Breast epithelium (tissue), 4 donors: ENCODE results near the gene CDH4. TPM values are rescaled to one million over a fixed set of nuclear protein-coding genes. Genes with fewer than 3 reads are reported as not detected.
A peak's percentile ranks its signal among the peaks of the same experiment; 100 is the strongest.

Experiments used
- DNase-seq, 2 donors: peaks; one replicate each; pipeline ENCODE4 v3.0.0-alpha.2; 2019; ENCODE audit warnings: low spot score in 2 of 2
- H3K27ac ChIP-seq, 2 donors: fragments of 200-600 bp; sonication (generic) in 1 of 2; one replicate each; pipeline ENCODE4 v1.5.1; 2016 to 2019; ENCODE audit warnings: mild to moderate bottlenecking in 1 of 2
- H3K27me3 ChIP-seq, 2 donors: fragments of 200-600 bp; sonication (generic) in 1 of 2; one replicate each; pipeline versions ENCODE4 v1.5.1 to v1.6.0; 2017 to 2019; ENCODE audit warnings: control low read depth in 1 of 2, mild to moderate bottlenecking in 1 of 2
- H3K36me3 ChIP-seq: fragments of 200-600 bp; one replicate; pipeline ENCODE4 v1.5.1; 2019
- H3K4me1 ChIP-seq, 2 donors: fragments of 200-600 bp; sonication (generic); one replicate each; pipeline ENCODE4 v1.5.1; 2016 to 2019; ENCODE audit warnings: control low read depth in 1 of 2
- H3K4me3 ChIP-seq, 3 donors: fragments of 200-600 bp; sonication (generic); 1 replicate in 2 of 3; 2 replicates in 1 of 3; pipeline ENCODE4 v1.5.1; 2016 to 2019; ENCODE audit warnings: mild to moderate bottlenecking in 3 of 3, moderate library complexity in 2 of 3
- H3K9me3 ChIP-seq, 2 donors: fragments of 200-600 bp; sonication (generic) in 1 of 2; one replicate each; pipeline ENCODE4 v1.5.1; 2016 to 2019; ENCODE audit warnings: control low read depth in 1 of 2
- CTCF ChIP-seq, 3 donors: fragments of 450-650 bp; IDR thresholded peaks; one replicate each; pipeline ENCODE4 v1.5.1; 2016 to 2017; ENCODE audit warnings: antibody characterized with exemption in 3 of 3, mild to moderate bottlenecking in 3 of 3, moderate library complexity in 3 of 3
- POLR2A ChIP-seq: fragments of 450-650 bp; IDR thresholded peaks from one replicate; pipeline ENCODE4 v1.6.1; 2016; ENCODE audit warnings: antibody characterized with exemption, mild to moderate bottlenecking, moderate library complexity
- POLR2AphosphoS5 ChIP-seq, 3 donors: sonication (generic); formaldehyde crosslinking; IDR thresholded peaks; one replicate each; pipeline ENCODE4 v1.6.1; 2017; ENCODE audit warnings: antibody characterized with exemption in 3 of 3
- intact Hi-C: fragments of 100-400 bp; cut with DNase I; formaldehyde crosslinking; loops from one replicate; pipeline ENCODE4 v1.15.1; 2023; ENCODE audit warnings: low total_unique reads
- total RNA-seq, 3 donors: library from RNA; depleted of rRNA; stranded (reverse); fragments of >200 nt; gene quantifications; one replicate each; pipeline ENCODE4 v1.1.0, GENCODE V29; 2016

The CDH4 gene
- total RNA-seq, 3 donors from 2014 or later: under 0.01 TPM; not detected in 2

GRCh38 chr20:61948586-61949362 is 696.7 kb downstream of the CDH4 start:
- H3K27me3 ChIP-seq: peaks cover 0 to 20% of the 10 kb centered on the region in 2 donors
- H3K27ac ChIP-seq: no peak overlapping the region
- no peaks in the 10 kb centered on the region for H3K9me3 ChIP-seq
- peak in 1 of 2 donors; percentile 22 for DNase-seq
- no peaks in the 10 kb centered on the region for H3K36me3 ChIP-seq
- TF ChIP-seq CTCF (IDR thresholded peaks at IDR 0.05) (no peak), POLR2AphosphoS5 (IDR thresholded peaks at IDR 0.05) (no peak), POLR2A (no peak)
- H3K4me3 ChIP-seq: no peak overlapping the region
- H3K4me1 ChIP-seq: no peaks in the 10 kb centered on the region
- intact Hi-C loops: no loop called here

DNA sequence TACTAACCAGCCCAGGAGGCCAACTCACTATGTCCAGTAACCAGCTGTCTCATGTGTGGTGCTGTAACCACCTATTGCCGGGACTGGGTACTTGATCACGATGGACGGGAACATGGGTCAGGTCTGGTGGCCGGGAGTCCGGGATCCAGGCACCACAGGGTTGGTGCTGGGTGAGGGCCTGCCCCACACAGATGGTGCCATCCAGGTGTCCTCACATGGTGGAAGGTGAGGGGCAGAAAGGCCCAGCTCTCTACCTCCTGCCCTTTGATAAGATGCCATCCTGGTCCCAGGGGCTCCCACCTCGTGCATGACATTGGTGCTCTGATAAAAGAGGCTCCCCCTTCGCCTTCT is 697.3 kb downstream of the CDH4 start:
- Histone ChIP-seq H3K27me3 (peaks cover 0 to 20% of the 10 kb centered on the region in 2 donors), H3K9me3 (no peaks in the 10 kb centered on the region), H3K4me1 (no peaks in the 10 kb centered on the region), H3K4me3 (no peak overlapping the region), H3K36me3 (no peaks in the 10 kb centered on the region), H3K27ac (no peak overlapping the region)
- TF ChIP-seq POLR2A: no peak
- TF ChIP-seq CTCF (IDR thresholded peaks at IDR 0.05): no peak
- TF ChIP-seq POLR2AphosphoS5 (IDR thresholded peaks at IDR 0.05): no peak
- DNase-seq: peak in 1 of 2 donors; percentile 42
- intact Hi-C loops: no loop called here

GRCh38 chr20:61949714-61950640 is 697.9 kb downstream of the CDH4 start:
- peak in 1 of 2 donors; percentile 38 for DNase-seq
- Histone ChIP-seq H3K27me3 (peaks cover 0 to 20% of the 10 kb centered on the region in 2 donors), H3K4me1 (no peaks in the 10 kb centered on the region), H3K9me3 (no peaks in the 10 kb centered on the region), H3K4me3 (no peak overlapping the region), H3K27ac (no peak overlapping the region), H3K36me3 (no peaks in the 10 kb centered on the region)
- no peak for TF ChIP-seq POLR2A
- TF ChIP-seq POLR2AphosphoS5 (IDR thresholded peaks at IDR 0.05): no peak
- no peak for TF ChIP-seq CTCF (IDR thresholded peaks at IDR 0.05)
- intact Hi-C loops: no loop called here

DNA sequence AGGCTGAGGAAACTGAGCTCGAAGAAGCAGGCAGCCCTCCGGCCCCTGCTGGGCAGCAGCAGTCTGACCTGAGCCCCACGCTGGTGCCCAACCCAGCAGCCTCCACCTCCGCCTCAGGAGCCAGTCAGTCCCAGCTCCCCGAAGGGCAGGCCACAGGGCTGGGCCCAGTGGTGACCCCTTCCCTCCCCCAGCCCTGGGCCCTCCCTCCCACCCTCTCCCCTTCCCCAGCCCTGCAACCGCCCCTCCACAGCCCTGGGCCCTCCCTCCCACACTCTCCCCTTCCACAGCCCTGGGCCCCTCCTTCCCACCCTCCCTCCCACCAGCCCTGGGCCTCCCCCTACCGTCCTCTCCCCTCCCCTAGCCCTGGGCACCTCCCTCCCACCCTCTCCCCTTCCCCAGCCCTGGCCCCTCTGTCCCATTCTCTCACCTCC is 698.6 kb downstream of the CDH4 start:
- peaks cover 0 to 20% of the 10 kb centered on the region in 2 donors for H3K27me3 ChIP-seq
- intact Hi-C loops: loop anchor here (1.0 kb wide), 1 partner anchor 43 kb away; no protein-coding TSS in a partner anchor
- peak in 1 of 2 donors; percentile 17 for DNase-seq
- TF ChIP-seq CTCF (IDR thresholded peaks at IDR 0.05) (no peak), POLR2AphosphoS5 (IDR thresholded peaks at IDR 0.05) (no peak), POLR2A (no peak)
- H3K4me1 ChIP-seq: no peaks in the 10 kb centered on the region
- no peak overlapping the region for H3K4me3 ChIP-seq
- H3K36me3 ChIP-seq: no peaks in the 10 kb centered on the region
- H3K9me3 ChIP-seq: no peaks in the 10 kb centered on the region
- H3K27ac ChIP-seq: no peak overlapping the region
